Upper lobe of left lung (tissue), 6 donors: Measurements from ENCODE around the gene LRCH1. TPM values are rescaled to one million over a fixed set of nuclear protein-coding genes. Genes with fewer than 3 reads are reported as not detected.

Experiments
- ATAC-seq, 2 donors: fragments of 200-7000 bp; cut with Tn5 transposase; one replicate each; pipeline ENCODE4 v1.9.1; 2022; ENCODE audit warnings: mild to moderate bottlenecking in 2 of 2, moderate library complexity in 2 of 2; ENCODE audit not compliant: low FRiP score in 2 of 2
- DNase-seq, 2 donors: peaks; one replicate each; pipeline ENCODE4 v3.0.0-alpha.2; 2019 to 2020
- H3K27ac ChIP-seq, 4 donors: fragments of 200-600 bp; sonication (generic); one replicate each; pipeline ENCODE4 v1.5.1; 2016 to 2019
- H3K27me3 ChIP-seq, 4 donors: fragments of 200-600 bp; sonication (generic); one replicate each; pipeline ENCODE4 v1.5.1; 2017 to 2019
- H3K36me3 ChIP-seq, 4 donors: fragments of 200-600 bp; sonication (generic); one replicate each; pipeline ENCODE4 v1.5.1; 2016 to 2019
- H3K4me1 ChIP-seq, 4 donors: fragments of 200-600 bp; sonication (generic); one replicate each; pipeline ENCODE4 v1.5.1; 2018 to 2019
- H3K4me3 ChIP-seq, 4 donors: fragments of 200-600 bp; sonication (generic); one replicate each; pipeline ENCODE4 v1.5.1; 2017 to 2019; ENCODE audit warnings: mild to moderate bottlenecking in 2 of 4, moderate library complexity in 1 of 4
- H3K9me3 ChIP-seq, 4 donors: fragments of 200-600 bp; sonication (generic); one replicate each; pipeline ENCODE4 v1.5.1; 2018 to 2019
- CTCF ChIP-seq, 6 experiments: fragments of 450-650 bp in 4 of 6; fragments of 200-600 bp in 2 of 6; sonication (generic) in 2 of 6; IDR thresholded peaks; one replicate each; pipeline ENCODE4 v1.5.1; 2016 to 2019; ENCODE audit warnings: antibody characterized with exemption in 6 of 6
- EP300 ChIP-seq, 4 donors: sonication (generic); formaldehyde crosslinking; IDR thresholded peaks; one replicate each; pipeline ENCODE4 v1.5.1; 2017; ENCODE audit warnings: antibody characterized with exemption in 4 of 4, control low read depth in 2 of 4
- POLR2A ChIP-seq, 4 donors: fragments of 450-650 bp; IDR thresholded peaks; one replicate each; pipeline ENCODE4 v1.5.1; 2016 to 2017; ENCODE audit warnings: antibody characterized with exemption in 4 of 4, mild to moderate bottlenecking in 2 of 4
- POLR2AphosphoS5 ChIP-seq, 2 donors: sonication (generic); formaldehyde crosslinking; IDR thresholded peaks; one replicate each; pipeline ENCODE4 v1.5.1; 2017; ENCODE audit warnings: antibody characterized with exemption in 2 of 2
- WGBS, 2 donors: methylation state at CpG; one replicate each; pipeline ENCODE4 v1.1.5; 2017 to 2018; 5-methylcytosine and 5-hydroxymethylcytosine counted together
- total RNA-seq, 6 donors: library from RNA; depleted of rRNA in 4 of 6; stranded (reverse); fragments of >200 nt in 4 of 6; gene quantifications; one replicate each; pipeline versions ENCODE4 v1.1.0 to v1.2.1, GENCODE V29; 2016 to 2021
- donor health status: DM: no; HTN: no; CAD: no; lungs with moderate emphysema.
- donor health status: DM: no; HTN: yes; CAD: no; lungs with severe emphysema.

The LRCH1 gene
- total RNA-seq, 6 donors from 2014 or later: 17.2 to 27.0 (median 22.7) TPM

GRCh38 chr13:46672338-46673090 is 119.5 kb downstream of the LRCH1 start:
- Histone ChIP-seq H3K4me3 (no peak overlapping the region), H3K4me1 (peaks cover 0 to 21% (median 12%) of the 10 kb centered on the region in 4 donors), H3K27ac (no peak overlapping the region), H3K27me3 (no peaks in the 10 kb centered on the region), H3K36me3 (peaks cover 0 to 11% (median 5%) of the 10 kb centered on the region in 4 donors), H3K9me3 (no peaks in the 10 kb centered on the region)
- no peak for DNase-seq
- WGBS, 2 donors: 94 to 95% methylated on average over 15 of the region's 15 CpGs
- ATAC-seq: no peak
- TF ChIP-seq EP300 (IDR thresholded peaks at IDR 0.05) (no peak), POLR2A (IDR thresholded peaks at IDR 0.05) (no peak), CTCF (IDR thresholded peaks at IDR 0.05) (no peak), POLR2AphosphoS5 (IDR thresholded peaks at IDR 0.05) (no peak)

DNA sequence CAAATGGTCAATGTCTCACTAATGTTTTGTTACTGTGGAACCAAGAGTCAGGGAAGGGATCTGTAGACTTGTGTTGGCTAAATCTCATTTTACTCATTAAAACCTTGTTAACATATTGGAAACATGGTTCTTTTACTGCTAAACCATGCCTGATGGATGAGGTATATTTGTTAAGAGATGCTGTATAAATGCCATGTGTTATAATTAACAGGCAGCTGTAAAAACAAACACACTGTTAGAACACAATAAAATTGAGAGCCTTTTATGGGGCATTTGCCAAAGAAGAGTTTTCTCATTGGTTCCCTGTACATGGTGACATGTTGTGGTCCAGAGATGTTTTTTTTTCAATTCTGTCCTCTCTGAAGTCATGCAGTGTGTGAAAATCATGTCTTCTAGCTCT is 122.0 kb downstream of the LRCH1 start:
- H3K9me3 ChIP-seq: no peaks in the 10 kb centered on the region
- H3K27me3 ChIP-seq: no peaks in the 10 kb centered on the region
- peaks cover 0 to 11% (median 4%) of the 10 kb centered on the region in 4 donors for H3K36me3 ChIP-seq
- H3K4me1 ChIP-seq: peaks cover 7 to 19% (median 14%) of the 10 kb centered on the region in 4 donors
- ATAC-seq (no peak), DNase-seq (no peak)
- TF ChIP-seq EP300 (IDR thresholded peaks at IDR 0.05): no peak
- no peak for TF ChIP-seq CTCF (IDR thresholded peaks at IDR 0.05)
- no peak for TF ChIP-seq POLR2A (IDR thresholded peaks at IDR 0.05)
- TF ChIP-seq POLR2AphosphoS5 (IDR thresholded peaks at IDR 0.05): no peak
- H3K4me3 ChIP-seq: no peak overlapping the region
- H3K27ac ChIP-seq: no peak overlapping the region

- WGBS, 2 donors: 61 to 67% methylated on average over 3 of the region's 3 CpGs
- no peak for TF ChIP-seq POLR2AphosphoS5 (IDR thresholded peaks at IDR 0.05)
- TF ChIP-seq CTCF (IDR thresholded peaks at IDR 0.05): no peak
- TF ChIP-seq POLR2A (IDR thresholded peaks at IDR 0.05): no peak
- TF ChIP-seq EP300 (IDR thresholded peaks at IDR 0.05): no peak
- Histone ChIP-seq H3K9me3 (no peaks in the 10 kb centered on the region), H3K36me3 (peaks cover 0 to 3% (median 0%) of the 10 kb centered on the region in 4 donors), H3K27ac (peak overlapping the region in 1 of 4 donors; percentile 5), H3K4me1 (peaks cover 7 to 26% (median 19%) of the 10 kb centered on the region in 4 donors), H3K27me3 (no peaks in the 10 kb centered on the region), H3K4me3 (no peak overlapping the region)
- ATAC-seq: no peak
- DNase-seq: no peak
These were observed 123.4 kb downstream of the LRCH1 start for GRCh38 chr13:46676378-46676725.

- TF ChIP-seq CTCF (IDR thresholded peaks at IDR 0.05) (peak in 1 of 6 experiments; percentile 16), POLR2AphosphoS5 (IDR thresholded peaks at IDR 0.05) (peak in 1 of 2 donors; percentile 3), EP300 (IDR thresholded peaks at IDR 0.05) (no peak)
- ATAC-seq (peak; percentile 72 to 90), DNase-seq (peak in 1 of 2 donors; percentile 5)
- H3K9me3 ChIP-seq: no peaks in the 10 kb centered on the region
- peaks cover 0 to 9% (median 0%) of the 10 kb centered on the region in 4 donors for H3K36me3 ChIP-seq
- WGBS, 2 donors: 27 to 42% methylated on average over 12 of the region's 12 CpGs
- H3K4me1 ChIP-seq: peaks cover 12 to 30% (median 25%) of the 10 kb centered on the region in 4 donors
- peak overlapping the region in 3 of 4 donors; percentile 71 to 78 (median 72) for H3K27ac ChIP-seq
- H3K4me3 ChIP-seq: peak overlapping the region in 2 of 4 donors; percentile 23 to 33
- H3K27me3 ChIP-seq: no peaks in the 10 kb centered on the region
These were observed 126.6 kb downstream of the LRCH1 start for GRCh38 chr13:46679369-46680120.
